ENCODE data around the gene TRIP6.

The TRIP6 gene

GRCh38 chr7:100867040-100867775 lies at the start of gene TRIP6:
TRIP6 (plus strand) TSS chr7:100867387; CDS start chr7:100867498, 111 bp downstream.
- peak; percentile 83 for DNase-seq (ENCODE audit: low spot score)

GRCh38 chr7:100818366-100818765 lies 48.8 kb upstream of the TRIP6 start:
- no peak for DNase-seq (ENCODE audit: low spot score)

- no peak for DNase-seq (ENCODE audit: low spot score)
Observed at GRCh38 chr7:100818825-100819224, 48.4 kb upstream of the TRIP6 start.

GRCh38 chr7:100819586-100819985 lies 47.6 kb upstream of the TRIP6 start:
- DNase-seq (ENCODE audit: low spot score), result no peak

GRCh38 chr7:100822236-100823139 lies 44.7 kb upstream of the TRIP6 start:
- DNase-seq (ENCODE audit: low spot score), result no peak

GRCh38 chr7:100823140-100823525 lies 44.1 kb upstream of the TRIP6 start:
- no peak for DNase-seq (ENCODE audit: low spot score)

- DNase-seq (ENCODE audit: low spot score), result no peak
Observed at GRCh38 chr7:100823534-100823933, 43.7 kb upstream of the TRIP6 start.

GRCh38 chr7:100824499-100825214 lies 42.5 kb upstream of the TRIP6 start:
- no peak for DNase-seq (ENCODE audit: low spot score)

GRCh38 chr7:100825215-100825671 lies 41.9 kb upstream of the TRIP6 start:
- no peak for DNase-seq (ENCODE audit: low spot score)

GRCh38 chr7:100825751-100826513 lies 41.3 kb upstream of the TRIP6 start:
- DNase-seq (ENCODE audit: low spot score), result no peak

- DNase-seq (ENCODE audit: low spot score), result peak; percentile 66
Observed at GRCh38 chr7:100826514-100827329, 40.5 kb upstream of the TRIP6 start.

GRCh38 chr7:100827330-100828226 lies 39.6 kb upstream of the TRIP6 start, which contains the start of gene EPHB4:
EPHB4 (minus strand) TSS chr7:100827523; CDS start chr7:100827030, 493 bp downstream.
- peak; percentile 94 for DNase-seq (ENCODE audit: low spot score)

- DNase-seq (ENCODE audit: low spot score), result no peak
Observed at GRCh38 chr7:100829150-100829716, 38.0 kb upstream of the TRIP6 start.

- no peak for DNase-seq (ENCODE audit: low spot score)
Observed at GRCh38 chr7:100830396-100830795, 36.8 kb upstream of the TRIP6 start.

GRCh38 chr7:100832281-100832633 lies 34.9 kb upstream of the TRIP6 start:
- no peak for DNase-seq (ENCODE audit: low spot score)

GRCh38 chr7:100835903-100836811 lies 31.0 kb upstream of the TRIP6 start:
- peak; percentile 87 for DNase-seq (ENCODE audit: low spot score)

GRCh38 chr7:100836812-100837098 lies 30.4 kb upstream of the TRIP6 start:
- no peak for DNase-seq (ENCODE audit: low spot score)

GRCh38 chr7:100837099-100837836 lies 29.9 kb upstream of the TRIP6 start:
- peak; percentile 95 for DNase-seq (ENCODE audit: low spot score)

Measured in ecto neural progenitor cell (in vitro differentiated cells).